Measurements from ENCODE around the gene GABBR2.

DNA sequence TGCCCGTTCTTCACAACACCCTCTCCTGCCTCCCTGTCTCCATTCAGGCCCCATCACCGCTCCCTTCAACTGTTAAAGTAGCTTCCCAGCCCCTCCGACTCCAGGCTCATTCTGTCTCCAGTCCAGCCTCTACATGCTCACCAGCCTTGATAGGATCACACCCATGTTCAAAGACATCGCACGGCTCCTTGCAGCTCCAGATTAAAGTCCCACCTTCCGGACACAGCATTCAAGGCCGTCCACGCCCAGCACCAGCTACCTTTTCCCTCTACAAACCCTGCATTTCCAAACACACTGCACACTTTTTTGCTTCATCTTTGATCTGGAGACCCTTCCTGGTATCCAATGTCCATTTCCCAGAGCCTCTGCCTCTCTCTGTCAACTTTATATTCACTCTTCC, 6.4 kb downstream of the GABBR2 start:
- TF ChIP-seq, protein P1, sequence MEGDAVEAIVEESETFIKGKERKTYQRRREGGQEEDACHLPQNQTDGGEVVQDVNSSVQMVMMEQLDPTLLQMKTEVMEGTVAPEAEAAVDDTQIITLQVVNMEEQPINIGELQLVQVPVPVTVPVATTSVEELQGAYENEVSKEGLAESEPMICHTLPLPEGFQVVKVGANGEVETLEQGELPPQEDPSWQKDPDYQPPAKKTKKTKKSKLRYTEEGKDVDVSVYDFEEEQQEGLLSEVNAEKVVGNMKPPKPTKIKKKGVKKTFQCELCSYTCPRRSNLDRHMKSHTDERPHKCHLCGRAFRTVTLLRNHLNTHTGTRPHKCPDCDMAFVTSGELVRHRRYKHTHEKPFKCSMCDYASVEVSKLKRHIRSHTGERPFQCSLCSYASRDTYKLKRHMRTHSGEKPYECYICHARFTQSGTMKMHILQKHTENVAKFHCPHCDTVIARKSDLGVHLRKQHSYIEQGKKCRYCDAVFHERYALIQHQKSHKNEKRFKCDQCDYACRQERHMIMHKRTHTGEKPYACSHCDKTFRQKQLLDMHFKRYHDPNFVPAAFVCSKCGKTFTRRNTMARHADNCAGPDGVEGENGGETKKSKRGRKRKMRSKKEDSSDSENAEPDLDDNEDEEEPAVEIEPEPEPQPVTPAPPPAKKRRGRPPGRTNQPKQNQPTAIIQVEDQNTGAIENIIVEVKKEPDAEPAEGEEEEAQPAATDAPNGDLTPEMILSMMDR (conservative IDR thresholded peaks at IDR 0.05; ENCODE audit: low read depth in 2 of 2), result no peak
- TF ChIP-seq POLR2AphosphoS5 (IDR thresholded peaks at IDR 0.05; ENCODE audit: low read depth) (no peak), CREB1 (CRISPR knock-in tag; IDR thresholded peaks at IDR 0.05; ENCODE audit: low read depth) (no peak), EZH2 (IDR thresholded peaks at IDR 0.05; ENCODE audit: low read depth, unreplicated experiment) (no peak), JUNB (IDR thresholded peaks at IDR 0.05; ENCODE audit: unreplicated experiment) (no peak)

Data from GM23338 (cell line).